GM18870 (cell line): ENCODE measurements around the gene DAB2IP.

Experiments used
- ATAC-seq: cut with Tn5 transposase; IDR thresholded peaks from one replicate; pipeline ENCODE4 v1.9.1; 2021; ENCODE audit warnings: moderate library complexity; ENCODE audit not compliant: unreplicated experiment

The DAB2IP gene

DNA sequence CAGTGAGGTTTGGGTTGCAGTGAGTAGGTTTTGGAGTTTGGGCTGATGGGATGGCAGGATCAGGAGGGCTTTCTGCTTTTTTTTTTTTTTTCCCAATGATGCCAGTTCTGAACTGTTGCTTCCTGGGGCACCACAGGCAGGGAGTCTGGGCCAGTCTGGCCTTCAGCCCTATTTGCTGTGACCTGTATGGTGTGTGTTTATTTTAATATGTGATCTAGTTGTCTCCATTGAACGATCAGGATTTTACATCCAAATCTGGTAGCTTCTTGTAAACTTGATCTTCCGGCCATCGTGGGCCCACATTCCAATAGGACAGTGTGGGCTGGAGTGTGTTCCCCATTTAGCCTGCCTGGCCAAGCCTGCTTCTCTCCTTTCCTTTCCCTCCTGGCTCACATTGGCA is 25.8 kb upstream of the DAB2IP start:
- no peak for ATAC-seq

DNA sequence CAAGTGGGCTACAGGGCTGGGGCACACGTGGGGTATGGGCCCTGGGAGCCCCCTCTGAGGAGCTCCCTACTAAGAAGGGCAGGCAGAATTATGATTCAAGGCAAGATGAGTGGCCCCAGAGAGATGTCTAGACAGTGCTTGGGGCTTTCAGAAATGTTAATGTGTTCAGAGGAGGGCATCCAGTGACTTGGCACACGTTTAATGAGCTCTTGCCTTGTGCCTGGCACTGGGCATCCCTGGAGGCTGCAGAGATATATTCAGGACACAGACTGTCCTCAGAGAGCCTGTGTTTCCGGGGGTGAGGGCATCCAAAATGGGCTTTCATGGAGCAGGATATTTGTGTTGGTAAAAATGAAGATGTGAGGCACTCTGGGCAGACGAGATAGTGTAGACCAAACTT is 25.4 kb upstream of the DAB2IP start:
- ATAC-seq: no peak

DNA sequence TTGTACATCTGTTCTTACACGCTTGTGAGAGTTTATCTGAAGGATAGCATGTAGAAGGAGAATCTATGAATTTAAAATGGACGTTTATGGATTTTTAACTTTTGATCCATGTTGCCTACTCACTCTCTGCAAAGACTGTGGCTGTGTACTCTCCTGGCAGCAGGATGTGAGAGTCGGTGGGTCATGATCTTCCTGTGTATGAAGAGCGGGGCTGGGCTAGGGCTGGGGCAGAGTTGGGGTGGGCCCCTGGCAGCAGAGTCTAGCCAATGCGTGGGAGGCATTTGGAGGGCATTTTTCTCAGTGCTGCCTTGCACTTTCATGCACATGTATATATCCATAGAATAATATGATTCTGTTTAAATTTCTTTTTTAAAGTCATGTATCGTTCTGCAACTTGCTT is 24.0 kb upstream of the DAB2IP start:
- no peak for ATAC-seq

DNA sequence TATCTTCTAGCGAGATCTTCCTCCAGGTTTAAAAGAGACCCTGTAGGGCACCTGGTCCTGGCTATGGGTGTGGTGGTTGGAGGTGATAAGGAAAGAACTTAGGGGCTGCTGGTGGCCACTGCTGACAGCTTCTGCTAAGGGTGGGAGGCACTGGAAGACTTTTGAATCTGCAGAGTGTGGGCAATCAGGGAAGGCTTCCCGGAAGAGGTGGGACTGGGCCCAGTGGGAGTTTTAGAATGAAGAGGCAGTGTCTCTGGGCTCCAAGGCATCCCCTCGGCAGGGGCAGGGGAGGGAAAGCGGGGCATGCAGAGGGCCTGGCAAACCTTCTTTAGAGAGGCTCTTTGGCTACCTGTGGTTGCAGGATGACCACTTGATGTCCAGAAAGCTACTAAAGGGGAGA is 23.0 kb upstream of the DAB2IP start:
- ATAC-seq: no peak

DNA sequence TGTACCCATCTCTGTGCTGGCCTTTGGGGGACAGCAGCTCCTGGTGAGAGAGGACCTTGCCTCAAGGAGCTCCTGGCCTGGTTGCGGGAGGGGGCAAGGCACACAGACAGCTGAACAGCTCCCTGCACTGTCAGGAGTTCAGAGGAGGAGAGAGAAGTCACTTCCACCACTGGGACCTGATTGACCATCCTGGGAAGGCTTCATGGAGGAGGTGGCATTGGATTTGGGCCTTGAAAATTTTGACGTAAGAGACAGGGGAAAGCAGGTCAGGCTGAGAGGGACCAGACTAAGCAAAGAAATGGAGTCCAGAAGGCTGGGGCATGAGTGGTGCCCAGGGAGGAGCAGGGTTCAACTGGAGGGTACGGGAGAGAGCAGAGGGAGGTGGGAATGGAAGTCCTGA is 20.3 kb upstream of the DAB2IP start:
- ATAC-seq: no peak

DNA sequence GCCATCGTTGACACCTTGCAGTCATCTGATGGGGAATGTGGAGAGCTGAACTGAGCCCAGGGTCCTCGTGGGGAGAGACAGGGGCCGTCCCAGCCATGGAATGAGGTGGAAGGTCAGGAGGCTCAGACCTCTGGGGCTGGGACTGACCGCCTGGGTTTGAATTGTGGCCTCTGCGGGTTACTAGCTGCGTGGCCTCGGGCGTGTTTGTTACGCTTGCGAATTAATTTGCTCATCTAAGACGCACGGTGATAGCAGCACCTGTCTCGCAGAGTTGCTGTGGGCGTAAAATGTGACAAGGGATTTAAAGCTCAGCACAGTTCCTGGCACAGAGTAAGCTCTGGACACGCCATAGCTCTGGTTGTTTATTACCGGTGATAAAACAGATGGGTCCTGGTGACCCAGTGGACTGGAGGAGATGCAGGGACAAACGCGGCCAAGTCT is 19.4 kb upstream of the DAB2IP start:
- ATAC-seq: no peak

DNA sequence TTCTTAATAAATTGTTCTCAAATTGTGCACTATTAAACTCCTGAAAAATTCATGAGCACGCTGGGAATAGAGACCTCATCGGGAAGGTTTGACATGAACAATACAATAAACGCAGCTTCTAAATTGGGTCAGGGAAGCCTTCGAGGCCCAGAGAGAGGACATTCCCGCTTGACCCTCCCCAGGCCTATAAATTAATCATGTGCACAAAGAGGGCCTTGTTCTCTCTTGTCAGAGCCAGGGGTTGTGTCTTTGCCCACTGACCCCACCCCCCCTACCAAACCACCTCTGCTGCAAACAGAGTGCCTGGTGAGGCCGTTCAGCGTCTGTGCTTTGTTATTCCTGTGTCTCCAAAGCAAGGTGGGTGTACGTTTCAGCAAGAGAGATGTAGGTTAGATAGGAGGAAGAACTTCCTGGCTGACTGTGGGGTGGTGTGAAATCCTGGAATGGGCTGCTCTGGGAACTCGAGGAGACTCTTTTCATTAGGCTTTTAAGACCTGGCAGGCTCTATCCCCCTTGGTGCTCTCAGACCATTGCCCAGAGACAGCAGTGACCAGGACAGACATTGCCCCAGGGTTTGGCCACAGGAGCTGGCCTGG is 18.2 kb upstream of the DAB2IP start:
- no peak for ATAC-seq

DNA sequence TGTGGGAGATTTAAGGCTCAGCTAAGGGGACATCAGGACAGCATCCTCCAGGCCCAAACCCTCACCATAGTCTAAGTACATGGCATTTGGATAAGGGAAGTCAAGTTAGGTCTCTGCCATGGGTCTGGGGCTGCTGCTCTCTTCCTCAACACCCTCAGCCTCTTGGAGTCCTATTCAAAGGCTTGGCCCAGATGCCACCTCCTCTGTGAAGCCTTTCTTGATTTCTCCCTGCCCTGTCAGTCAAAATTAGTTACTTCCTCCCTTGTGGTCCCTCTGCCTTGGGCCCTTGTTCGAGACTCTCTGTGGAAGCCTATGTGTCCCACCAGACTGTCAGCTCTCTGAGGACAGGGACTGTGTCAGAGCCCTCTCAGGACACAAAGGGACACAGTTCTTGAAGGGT is 17.7 kb upstream of the DAB2IP start:
- no peak for ATAC-seq

DNA sequence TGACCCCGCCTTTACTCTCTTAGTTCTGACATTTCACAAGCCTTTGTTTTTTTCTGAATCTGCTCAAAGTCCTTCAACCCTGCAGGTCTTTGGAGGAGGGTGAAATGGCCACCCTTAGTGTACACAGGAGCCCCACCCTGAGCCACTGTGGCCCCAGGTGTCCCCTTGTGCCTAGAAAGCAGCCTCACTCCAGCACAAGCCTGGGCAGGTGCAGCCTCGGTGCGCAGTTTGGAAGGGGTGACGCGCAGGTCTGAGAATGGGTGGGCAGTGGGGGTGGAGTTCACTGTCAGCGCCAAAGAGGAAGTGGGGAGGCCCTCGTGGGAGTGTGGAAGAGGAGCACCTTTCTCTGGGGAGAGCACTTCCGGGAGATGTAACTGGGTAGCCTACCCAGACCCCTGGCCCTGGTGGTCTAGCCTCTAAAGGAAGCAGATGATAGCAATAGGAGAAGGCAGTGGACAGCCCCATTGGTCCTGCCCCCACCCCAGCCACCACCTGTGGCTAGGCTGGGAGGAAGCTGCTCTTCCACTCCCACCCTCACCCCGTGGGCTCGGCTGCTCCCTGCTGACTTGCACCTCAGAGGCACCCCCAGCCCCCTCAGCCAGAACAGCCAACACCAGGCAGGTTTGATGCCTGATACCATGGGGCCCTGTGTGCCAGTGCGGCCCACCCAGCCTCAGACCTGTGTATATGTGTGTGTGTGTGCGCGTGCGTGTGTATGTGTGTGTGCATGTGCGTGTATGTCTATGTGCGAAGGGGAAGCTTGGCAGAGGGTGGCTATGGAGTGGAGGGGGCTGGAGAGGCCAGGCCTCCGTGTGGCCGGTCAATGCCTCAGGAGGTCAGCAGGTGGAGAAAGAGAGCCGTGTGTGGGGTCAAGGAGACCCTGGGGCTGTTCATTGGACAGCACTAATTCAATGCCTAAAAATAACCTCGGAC is 16.8 kb upstream of the DAB2IP start:
- no peak for ATAC-seq

DNA sequence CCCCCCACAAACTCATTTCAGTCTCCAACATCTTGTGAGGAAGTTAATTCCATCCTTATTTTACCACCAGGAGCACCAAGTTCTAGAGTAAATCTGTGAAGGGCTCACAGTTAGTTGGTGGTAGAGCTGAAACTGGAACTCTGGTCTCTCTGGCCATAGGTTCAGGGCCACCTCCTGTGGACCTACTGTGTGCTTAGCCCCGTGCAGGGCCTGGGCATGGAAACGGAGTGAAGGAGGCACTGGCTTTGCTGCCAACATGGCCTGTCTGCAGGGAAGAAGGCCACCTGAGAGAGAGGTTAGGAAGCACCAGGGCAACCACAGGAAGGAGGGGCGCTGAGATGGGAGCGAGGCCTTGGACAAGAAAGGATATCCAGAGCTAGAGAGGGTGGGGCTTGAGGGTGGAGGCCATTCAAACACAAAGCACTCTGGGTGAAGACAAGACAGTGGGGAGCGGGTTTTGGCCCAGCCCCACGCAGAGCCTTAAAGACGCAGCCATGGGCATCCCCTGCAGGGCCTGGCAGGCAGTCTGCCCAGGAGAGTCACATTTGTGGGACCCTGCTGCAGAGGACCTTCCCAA is 16.0 kb upstream of the DAB2IP start:
- ATAC-seq: no peak

DNA sequence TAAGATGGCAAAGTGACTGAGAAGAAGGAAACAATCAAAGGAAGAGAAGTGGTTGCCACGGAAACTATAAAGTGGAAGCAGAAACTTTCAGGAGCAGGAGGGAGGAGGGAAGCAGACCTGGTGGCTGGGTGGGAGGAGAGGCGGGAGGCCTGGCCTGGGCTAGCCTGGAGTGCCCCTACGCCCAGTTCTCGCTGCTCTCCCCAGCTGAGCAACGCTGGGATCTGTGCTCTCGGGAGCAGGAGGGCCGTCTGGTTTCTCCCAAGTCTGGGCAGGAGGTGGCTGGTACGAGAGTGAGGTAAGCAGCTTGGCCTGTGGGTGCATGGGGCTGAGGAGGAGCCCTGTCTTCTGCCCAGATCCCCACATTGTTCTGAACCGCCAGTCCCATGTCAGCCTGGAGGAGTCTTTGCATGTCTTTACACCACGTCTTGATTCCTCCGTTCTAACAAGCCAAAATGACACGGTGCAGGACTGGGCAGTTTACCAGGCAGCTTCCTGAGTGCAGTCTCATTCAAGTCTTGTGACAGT is 15.0 kb upstream of the DAB2IP start:
- ATAC-seq: no peak

DNA sequence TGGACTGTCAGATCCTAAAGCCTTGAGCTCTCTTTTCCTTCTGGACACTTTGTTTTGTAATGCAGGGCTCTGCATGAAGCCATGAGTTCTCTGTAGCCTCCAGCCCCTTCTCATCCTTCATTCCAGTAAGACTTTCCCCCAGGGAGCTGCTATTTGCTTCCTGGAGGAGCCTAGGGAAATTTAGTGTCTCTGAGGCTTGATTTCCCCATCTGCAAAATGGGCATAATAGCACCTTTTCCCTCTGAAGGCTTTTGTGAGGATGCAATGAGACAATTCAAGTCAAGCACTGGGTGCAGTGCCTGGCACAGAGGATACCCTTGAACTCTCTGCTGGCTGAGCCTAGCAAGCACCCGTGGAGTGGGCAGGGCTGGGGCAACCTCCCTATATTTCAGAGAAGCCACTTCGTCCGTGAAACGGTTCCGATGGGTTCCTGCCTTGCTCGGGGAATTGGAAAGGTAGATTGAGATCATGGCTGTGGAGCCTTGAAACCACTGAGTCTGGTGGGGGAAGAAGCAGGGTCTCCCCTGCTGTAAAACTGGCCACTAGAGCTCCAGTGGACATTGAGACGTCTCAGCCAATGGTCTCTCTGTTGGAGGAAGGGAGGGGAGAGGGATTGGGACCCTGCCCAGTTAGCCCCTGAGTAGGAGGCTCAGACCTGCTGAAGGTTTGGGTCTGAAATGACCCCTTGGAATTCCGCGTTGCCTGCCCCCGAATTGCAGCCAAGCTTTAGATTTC is 14.3 kb upstream of the DAB2IP start:
- ATAC-seq: no peak

DNA sequence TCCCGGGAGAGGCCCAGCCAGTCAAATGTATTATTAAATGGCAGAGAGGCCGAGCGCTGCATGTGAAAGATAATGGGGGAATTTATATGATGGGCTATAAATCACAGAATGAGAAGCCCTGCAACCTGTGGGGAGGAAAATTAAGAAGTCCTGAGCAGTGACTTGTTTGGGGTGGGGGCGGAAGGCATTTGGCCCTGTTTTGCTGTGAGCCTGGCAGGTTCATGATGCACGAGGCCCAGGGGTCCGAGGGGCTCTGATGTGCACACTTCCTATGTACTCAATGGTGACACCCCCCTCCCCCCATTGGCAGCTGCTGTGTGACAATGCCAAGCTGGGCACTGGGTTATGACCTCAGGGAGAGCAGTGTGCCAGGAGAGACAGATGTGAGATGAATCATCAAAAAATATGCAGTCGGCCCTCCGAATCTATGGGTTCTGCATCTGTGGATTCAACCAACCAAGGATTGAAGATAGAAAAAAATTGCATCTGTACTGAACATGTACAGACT is 13.7 kb upstream of the DAB2IP start:
- ATAC-seq: no peak

DNA sequence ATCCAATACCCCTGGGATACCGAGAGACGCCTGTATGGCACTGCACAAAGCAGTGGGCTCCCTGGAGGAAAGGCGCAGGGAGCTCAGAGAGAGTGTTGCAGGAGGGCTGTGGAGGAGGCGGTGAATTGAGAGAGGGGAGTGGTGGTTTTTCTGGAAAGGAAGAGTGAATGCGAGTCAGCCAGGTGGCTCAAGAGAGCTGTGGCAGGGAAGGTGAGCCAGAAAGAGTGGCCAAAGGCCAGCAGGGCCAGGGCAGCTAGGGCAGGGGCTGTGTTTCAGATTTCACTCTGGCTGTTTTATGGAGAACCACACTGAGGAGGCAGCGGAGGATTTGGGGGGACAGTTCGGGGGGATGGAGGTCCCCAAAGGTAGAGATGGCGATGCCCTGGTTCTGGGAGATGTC is 13.0 kb upstream of the DAB2IP start:
- no peak for ATAC-seq

DNA sequence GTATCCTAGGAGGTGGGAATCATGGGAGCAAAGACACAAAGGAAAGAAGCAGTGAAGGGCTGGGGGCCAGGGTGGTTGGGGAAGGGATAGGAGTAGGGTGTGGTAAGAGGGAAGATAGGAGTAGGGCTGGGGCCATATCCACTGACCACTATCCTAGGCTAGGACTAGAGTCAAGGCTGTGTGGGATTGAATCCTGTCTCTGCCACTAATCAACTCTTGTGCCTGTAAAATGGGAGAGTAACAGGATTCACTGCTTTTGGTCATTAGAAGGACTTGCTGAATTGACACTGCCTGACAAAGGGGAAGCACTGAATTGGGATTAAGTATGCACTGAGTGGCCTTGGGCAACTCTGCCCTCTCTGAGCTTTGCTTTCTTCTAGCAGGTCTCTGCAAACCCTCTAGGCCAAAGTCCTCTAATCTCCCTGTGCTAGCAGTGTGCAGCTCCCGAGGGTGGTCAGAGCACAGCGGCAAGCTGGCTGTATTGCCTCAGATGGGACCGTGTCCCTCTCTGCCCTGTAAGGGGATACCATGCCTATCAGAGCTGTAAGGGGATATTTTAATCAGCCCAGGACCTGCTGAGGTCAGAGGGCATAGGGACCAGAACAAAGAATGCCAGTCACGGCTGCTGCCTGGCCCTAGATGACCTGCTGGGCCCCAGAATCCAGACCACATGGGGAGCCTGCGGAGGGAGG is 12.4 kb upstream of the DAB2IP start:
- no peak for ATAC-seq

DNA sequence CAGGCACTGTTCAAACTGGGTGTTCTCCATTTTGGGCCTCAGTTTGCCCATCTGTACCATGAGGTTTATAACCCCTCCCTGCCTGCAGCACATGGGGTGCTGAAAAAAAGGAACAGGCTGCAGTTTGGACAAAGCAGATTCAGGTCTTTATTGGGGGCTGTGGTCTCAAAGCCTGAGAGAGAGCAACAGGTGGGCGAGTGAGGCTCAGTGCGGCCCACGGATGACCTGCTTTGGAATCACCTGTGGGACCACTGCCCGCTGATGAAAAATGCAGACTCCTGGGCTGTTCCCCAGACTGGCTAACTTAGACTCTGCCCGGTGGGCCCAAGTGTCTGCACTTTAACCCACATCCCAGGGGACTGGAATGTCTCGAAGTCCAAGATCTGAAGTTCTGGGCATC is 11.8 kb upstream of the DAB2IP start:
- no peak for ATAC-seq

DNA sequence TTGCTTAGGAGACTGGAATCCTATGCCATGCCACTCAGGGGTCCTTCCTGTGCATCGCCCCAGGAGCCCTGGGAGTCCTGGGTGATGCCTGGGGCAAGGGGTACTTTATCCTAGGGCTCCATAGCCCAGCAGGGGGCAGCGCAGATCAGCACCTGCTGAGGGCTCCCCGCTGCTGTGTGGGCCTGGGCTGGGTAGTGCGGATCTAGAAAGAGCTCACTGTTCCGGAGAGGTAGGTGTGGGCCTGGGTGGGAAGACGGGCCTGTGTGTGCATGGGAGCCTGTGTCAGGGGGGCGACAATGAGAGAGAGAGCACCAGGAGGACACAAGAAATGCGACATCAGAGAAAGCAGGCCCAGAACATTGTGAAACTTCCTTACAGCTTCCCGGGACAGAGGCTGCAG is 11.4 kb upstream of the DAB2IP start:
- ATAC-seq: no peak

DNA sequence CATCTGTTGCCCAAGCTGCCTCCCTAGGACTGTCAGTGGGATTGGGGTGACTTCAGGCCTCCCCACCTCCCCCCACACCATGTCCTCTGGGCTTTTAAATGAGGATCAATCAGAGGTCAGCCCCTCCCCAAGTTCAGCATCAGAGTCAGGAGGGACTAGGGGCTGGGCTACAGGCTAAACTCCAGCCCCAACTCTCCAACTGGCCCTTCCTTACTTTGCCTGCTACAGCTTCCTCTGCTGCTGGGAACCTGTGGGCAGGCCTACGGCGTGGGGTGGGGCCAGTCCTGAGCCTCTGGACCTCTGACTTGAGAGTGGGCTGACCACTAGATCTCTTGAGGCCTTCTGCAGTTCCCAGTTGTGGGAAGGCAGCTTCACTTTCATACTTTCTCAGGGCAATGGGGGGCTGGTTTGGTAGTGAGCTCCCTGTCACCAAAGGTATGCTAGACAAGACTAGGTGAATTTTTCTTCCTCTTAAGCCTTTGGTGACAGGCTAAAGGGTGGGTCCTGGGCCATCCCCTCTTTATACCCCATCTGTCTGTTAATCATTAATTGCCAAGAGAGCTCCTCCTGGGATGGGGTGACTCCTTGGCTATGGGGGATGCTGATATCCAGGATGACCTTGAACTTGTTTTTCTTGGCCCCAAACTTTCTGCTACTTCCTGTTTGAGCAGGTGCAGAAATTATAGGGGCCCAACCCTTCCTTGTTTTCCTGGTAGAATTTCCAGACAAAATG is 10.8 kb upstream of the DAB2IP start:
- ATAC-seq: no peak

DNA sequence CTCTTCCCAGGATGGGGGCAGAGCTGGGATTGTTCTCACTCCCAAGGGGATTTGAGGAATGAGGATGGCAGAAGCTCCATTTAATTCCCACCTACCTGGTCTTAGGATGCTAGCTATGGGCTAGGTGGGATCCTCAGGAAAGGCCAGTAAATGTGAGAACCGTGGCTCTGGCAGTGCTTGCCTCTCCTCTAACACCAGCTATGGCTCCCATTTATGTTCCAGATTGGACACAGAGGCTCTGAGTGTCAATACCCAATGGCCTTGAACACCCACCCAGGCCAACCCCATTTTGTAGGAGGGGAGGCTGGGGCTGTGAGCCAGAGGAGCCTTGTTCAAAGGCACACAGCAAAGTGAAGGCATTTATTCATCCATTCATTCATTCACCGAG is 10.2 kb upstream of the DAB2IP start:
- no peak for ATAC-seq

DNA sequence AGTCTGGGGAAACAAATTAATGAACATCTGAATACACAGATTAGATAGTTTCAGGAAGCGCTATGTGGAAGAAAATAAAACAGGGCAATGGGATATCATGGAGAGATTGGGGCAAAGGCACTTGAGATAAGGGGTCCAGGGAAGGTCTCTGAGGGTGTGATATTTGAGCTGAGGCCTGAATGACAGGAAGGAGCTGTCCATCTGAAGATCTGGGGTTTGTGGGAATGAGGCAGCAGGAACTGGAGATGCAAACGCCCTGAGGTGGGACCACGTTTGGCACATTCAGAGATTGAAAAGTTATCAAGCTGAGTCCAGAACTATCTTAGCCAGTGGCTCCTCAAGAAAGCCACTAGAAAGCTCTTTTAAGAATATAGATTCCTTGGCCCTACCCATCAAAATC is 8.7 kb upstream of the DAB2IP start:
- ATAC-seq: no peak
